PFSK-1 (cell line): ENCODE results near the gene KIAA0825. TPM values are rescaled to one million over a fixed set of nuclear protein-coding genes. Genes with fewer than 3 reads are reported as not detected.
A peak's percentile ranks its signal among the peaks of the same experiment; 100 is the strongest.

Source experiments
- FOXP2 ChIP-seq: optimal IDR thresholded peaks from 2 replicates; pipeline ENCODE3; 2011; ENCODE audit warnings: borderline replicate concordance, control low read depth, inconsistent platforms; ENCODE audit not compliant: insufficient read depth; ENCODE audit errors: extremely low read length, extremely low read depth
- POLR2AphosphoS5 ChIP-seq: IDR thresholded peaks from 2 replicates; pipeline ENCODE4 v1.6.1; 2012; ENCODE audit warnings: low read depth, mild to moderate bottlenecking, control low read depth, low read length, moderate library complexity
- REST ChIP-seq, 2 experiments: IDR thresholded peaks; 2 replicates each; pipeline versions ENCODE4 v1.6.1 to v1.8.0; 2011 to 2012; ENCODE audit warnings: low read depth in 2 of 2, low read length in 2 of 2, control low read depth in 1 of 2, inconsistent platforms in 1 of 2, mild to moderate bottlenecking in 1 of 2, moderate library complexity in 1 of 2; ENCODE audit not compliant: insufficient read depth in 1 of 2
- SIN3A ChIP-seq: IDR thresholded peaks from 2 replicates; pipeline ENCODE4 v1.6.1; 2012; ENCODE audit warnings: mild to moderate bottlenecking, low read length, moderate library complexity, borderline replicate concordance; ENCODE audit not compliant: insufficient read depth
- TAF1 ChIP-seq: IDR thresholded peaks from 2 replicates; pipeline ENCODE4 v1.6.1; 2012; ENCODE audit warnings: low read length, control low read depth, borderline replicate concordance; ENCODE audit not compliant: insufficient read depth
- polyA plus RNA-seq: library from polyadenylated mRNA; unstranded; fragments of >200 nt; gene quantifications from one replicate; pipeline ENCODE4 v1.2.1, GENCODE V29; 2012; ENCODE audit warnings: low read depth, missing spikeins; ENCODE audit not compliant: insufficient read length

Gene KIAA0825
- polyA plus RNA-seq, result 0.13 TPM

- TF ChIP-seq TAF1, result peak; percentile 64; the same call in 1 of the 2 replicates
- peak; percentile 78 for TF ChIP-seq POLR2AphosphoS5
- TF ChIP-seq REST (IDR thresholded peaks at IDR 0.05; ENCODE audit: insufficient read depth in 1 of 2, low read depth in 2 of 2, low read length in 2 of 2), result 0 out of 4 replicates have a peak, but pooled peaks of 1 of the 2 experiments have one; percentile 16
- TF ChIP-seq FOXP2, result peak; percentile 26
- TF ChIP-seq SIN3A, result peak; percentile 98; the same call in 1 of the 2 replicates
Observed at GRCh38 chr5:94618493-94619328, at the start of gene KIAA0825, which contains the start of gene SLF1. TSS of gene KIAA0825 (minus strand) at chr5:94618604. CDS start at chr5:94537126, 81,478 bp downstream. TSS of gene SLF1 (plus strand) at chr5:94618669. CDS start at chr5:94628811, 10,142 bp downstream.

GRCh38 chr5:94667937-94668336 lies 49.5 kb upstream of the KIAA0825 start:
- TF ChIP-seq TAF1 (no peak), SIN3A (no peak), REST (IDR thresholded peaks at IDR 0.05; ENCODE audit: insufficient read depth in 1 of 2, low read depth in 2 of 2, low read length in 2 of 2) (no peak), FOXP2 (no peak), POLR2AphosphoS5 (no peak)

GRCh38 chr5:94661086-94661485 lies 42.7 kb upstream of the KIAA0825 start:
- TF ChIP-seq POLR2AphosphoS5 (no peak), REST (IDR thresholded peaks at IDR 0.05; ENCODE audit: insufficient read depth in 1 of 2, low read depth in 2 of 2, low read length in 2 of 2) (no peak), TAF1 (no peak), FOXP2 (no peak), SIN3A (no peak)

- TF ChIP-seq REST (IDR thresholded peaks at IDR 0.05; ENCODE audit: insufficient read depth in 1 of 2, low read depth in 2 of 2, low read length in 2 of 2), result no peak
- TF ChIP-seq TAF1, result no peak
- no peak for TF ChIP-seq FOXP2
- TF ChIP-seq SIN3A, result no peak
- TF ChIP-seq POLR2AphosphoS5, result no peak
Observed at GRCh38 chr5:94660506-94660905, 42.1 kb upstream of the KIAA0825 start.
